ENCODE data around the gene MUTYH. TPM values are rescaled to one million over a fixed set of nuclear protein-coding genes. Genes with fewer than 3 reads are reported as not detected.
"Not testable (repeated sequence)": the region's sequence is repeated elsewhere in the genome, so short reads cannot be mapped to it uniquely, and the experiment has no call there.

The MUTYH gene
- total RNA-seq, 2 donors from 2014 or later, result 20.1 to 27.4 TPM

GRCh38 chr1:45291716-45292115 lies 48.5 kb downstream of the MUTYH start:
- TF ChIP-seq CTCF (IDR thresholded peaks at IDR 0.05) (no peak), POLR2AphosphoS5 (IDR thresholded peaks at IDR 0.05) (no peak), POLR2A (IDR thresholded peaks at IDR 0.05) (no peak)
- intact Hi-C loops (cut with DNase I), result no loop called here
- no peaks in the 10 kb centered on the region for H3K4me1 ChIP-seq (replicated peaks)
- H3K27ac ChIP-seq, result no peak overlapping the region
- H3K4me3 ChIP-seq, result no peak overlapping the region
- DNase-seq (ENCODE audit: low spot score), result no peak
- no peaks in the 10 kb centered on the region for H3K9me3 ChIP-seq
- WGBS, result 37% methylated on average over 2 of the region's 2 CpGs
- H3K36me3 ChIP-seq, result no peaks in the 10 kb centered on the region
- H3K27me3 ChIP-seq (replicated peaks; ENCODE audit: insufficient read depth), result no peaks in the 10 kb centered on the region

- H3K27ac ChIP-seq; H3K36me3 ChIP-seq; intact Hi-C loops (cut with DNase I); H3K27me3 ChIP-seq (replicated peaks; ENCODE audit: insufficient read depth); H3K4me3 ChIP-seq; H3K9me3 ChIP-seq; DNase-seq (ENCODE audit: low spot score); H3K4me1 ChIP-seq (replicated peaks): not testable (repeated sequence)
- WGBS, result 77% methylated on average over 6 of the region's 6 CpGs
Measured at GRCh38 chr1:45291002-45291401, 49.2 kb downstream of the MUTYH start.

GRCh38 chr1:45286521-45286920 lies 53.7 kb downstream of the MUTYH start:
- H3K27ac ChIP-seq; H3K27me3 ChIP-seq (replicated peaks; ENCODE audit: insufficient read depth); intact Hi-C loops (cut with DNase I); DNase-seq (ENCODE audit: low spot score); H3K4me3 ChIP-seq; H3K36me3 ChIP-seq; H3K4me1 ChIP-seq (replicated peaks); H3K9me3 ChIP-seq: not testable (repeated sequence)
- WGBS, result 68% methylated on average over 2 of the region's 3 CpGs

DNA sequence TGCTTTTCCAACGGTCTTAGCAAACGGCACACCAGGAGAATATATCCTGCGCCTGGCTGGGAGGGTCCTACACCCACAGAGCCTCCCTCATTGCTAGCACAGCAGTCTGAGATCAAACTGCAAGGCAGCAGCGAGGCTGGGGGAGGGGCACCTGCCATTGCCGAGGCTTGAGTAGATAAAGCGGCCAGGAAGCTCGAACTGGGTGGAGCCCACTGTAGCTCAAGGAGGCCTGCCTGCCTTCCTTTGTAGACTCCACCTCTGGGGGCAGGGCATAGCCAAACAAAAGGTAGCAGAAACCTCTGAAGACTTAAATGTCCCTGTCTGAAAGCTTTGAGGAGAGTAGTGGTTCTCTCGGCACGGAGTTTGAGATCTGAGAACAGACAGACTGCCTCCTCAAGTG lies 55.4 kb downstream of the MUTYH start:
- intact Hi-C loops (cut with DNase I); DNase-seq (ENCODE audit: low spot score); H3K4me1 ChIP-seq (replicated peaks); H3K36me3 ChIP-seq; H3K27ac ChIP-seq; H3K27me3 ChIP-seq (replicated peaks; ENCODE audit: insufficient read depth); H3K4me3 ChIP-seq; H3K9me3 ChIP-seq: not testable (repeated sequence)
- 89% methylated on average over 9 of the region's 9 CpGs for WGBS

GRCh38 chr1:45282351-45282750 lies 57.9 kb downstream of the MUTYH start:
- no peak overlapping the region for H3K4me3 ChIP-seq
- 74% methylated on average over 3 of the region's 3 CpGs for WGBS
- H3K4me1 ChIP-seq (replicated peaks), result no peaks in the 10 kb centered on the region
- DNase-seq (ENCODE audit: low spot score), result no peak
- H3K27me3 ChIP-seq (replicated peaks; ENCODE audit: insufficient read depth), result no peaks in the 10 kb centered on the region
- TF ChIP-seq POLR2A (IDR thresholded peaks at IDR 0.05) (no peak), POLR2AphosphoS5 (IDR thresholded peaks at IDR 0.05) (no peak), CTCF (IDR thresholded peaks at IDR 0.05) (no peak)
- no peaks in the 10 kb centered on the region for H3K9me3 ChIP-seq
- intact Hi-C loops (cut with DNase I), result no loop called here
- H3K36me3 ChIP-seq, result no peaks in the 10 kb centered on the region
- H3K27ac ChIP-seq, result no peak overlapping the region

Other genes with a start within 250 kb of the MUTYH start
- 10 to 100 TPM in 1 of 2 donors, 1 to 10 TPM in 1; 7.2 to 18.6 TPM for gene ZSWIM5, start 133.8 kb downstream of the MUTYH start, total RNA-seq
- 1 to 10 TPM in 1 of 2 donors, under 1 TPM in 1; 0.41 to 1.5 TPM for gene HPDL, start 13.5 kb downstream of the MUTYH start, total RNA-seq
- gene TOE1, start 270 bp downstream of the MUTYH start, total RNA-seq, result 10 to 100 TPM; 14.8 to 15.7 TPM
- 10 to 100 TPM; 21.4 to 26.4 TPM for gene TESK2, start 150.7 kb upstream of the MUTYH start, total RNA-seq
- gene CCDC163, start 159.6 kb upstream of the MUTYH start, total RNA-seq, result 1 to 10 TPM; 1.6 to 1.7 TPM
- gene MMACHC, start 159.9 kb upstream of the MUTYH start, total RNA-seq, result 1 to 10 TPM; 5.2 to 6.7 TPM
- 100 to 1,000 TPM; 210 to 335 TPM for gene PRDX1, start 181.4 kb upstream of the MUTYH start, total RNA-seq
- 100 to 1,000 TPM in 1 of 2 donors, 10 to 100 TPM in 1; 49.7 to 132 TPM for gene AKR1A1, start 210.4 kb upstream of the MUTYH start, total RNA-seq
- gene NASP, start 243.6 kb upstream of the MUTYH start, total RNA-seq, result 100 to 1,000 TPM in 1 of 2 donors, 10 to 100 TPM in 1; 66.5 to 115 TPM